ENCODE results near the gene MMP13.

GRCh38 chr11:102915044-102915375 lies 40.5 kb downstream of the MMP13 start:
- TF ChIP-seq CTCF (optimal IDR thresholded peaks at IDR 0.05 in 1 of 3, IDR thresholded peaks at IDR 0.05 in 1 of 3, conservative IDR thresholded peaks at IDR 0.05 in 1 of 3; ENCODE audit: extremely low read depth in 1 of 3, insufficient read depth in 2 of 3, low read length in 3 of 3) (no peak), EZH2 (IDR thresholded peaks at IDR 0.05; ENCODE audit: low read length) (no peak)

Measured in keratinocyte (primary cell).